Measurements from ENCODE around the gene SMAD2. TPM values are rescaled to one million over a fixed set of nuclear protein-coding genes. Genes with fewer than 3 reads are reported as not detected.

SMAD2 gene
- total RNA-seq, 6 experiments from 2014 or later, result 31.2 to 46.1 (median 36.0) TPM

- 75% methylated on average over 4 of the region's 5 CpGs for WGBS (ENCODE audit: insufficient coverage, low coverage, low lambda C conversion rate, missing lambda C conversion rate)
Observed at GRCh38 chr18:47815486-47816270, 114.8 kb downstream of the SMAD2 start.

GRCh38 chr18:47809420-47809819, 121.0 kb downstream of the SMAD2 start:
- intact Hi-C loops (cut with DNase I), result no loop called here
- Histone ChIP-seq H3K27me3 (no peaks in the 10 kb centered on the region), H3K27ac (no peak overlapping the region), H3K9me3 (no peaks in the 10 kb centered on the region), H3K36me3 (no peaks in the 10 kb centered on the region), H3K4me3 (no peak overlapping the region), H3K4me1 (no peaks in the 10 kb centered on the region)
- no peak for DNase-seq
- TF ChIP-seq POLR2A (IDR thresholded peaks at IDR 0.05) (no peak), CTCF (IDR thresholded peaks at IDR 0.05) (no peak)
- ATAC-seq, result no peak
- 84% methylated on average over 3 of the region's 3 CpGs for WGBS (ENCODE audit: insufficient coverage, low coverage, low lambda C conversion rate, missing lambda C conversion rate)

More at GRCh38 chr18:47815486-47816270, 114.8 kb downstream of the SMAD2 start:
- intact Hi-C loops (cut with DNase I), result no loop called here
- Histone ChIP-seq H3K27ac (no peak overlapping the region), H3K9me3 (no peaks in the 10 kb centered on the region), H3K4me3 (no peak overlapping the region), H3K27me3 (no peaks in the 10 kb centered on the region), H3K4me1 (no peaks in the 10 kb centered on the region), H3K36me3 (no peaks in the 10 kb centered on the region)
- no peak for TF ChIP-seq POLR2A (IDR thresholded peaks at IDR 0.05)
- TF ChIP-seq CTCF (IDR thresholded peaks at IDR 0.05), result no peak
- DNase-seq, result no peak
- ATAC-seq, result no peak

- no peaks in the 10 kb centered on the region for H3K27me3 ChIP-seq
- H3K36me3 ChIP-seq, result no peaks in the 10 kb centered on the region
- H3K27ac ChIP-seq, result no peak overlapping the region
- no peak overlapping the region for H3K4me3 ChIP-seq
- no peaks in the 10 kb centered on the region for H3K9me3 ChIP-seq
- no peaks in the 10 kb centered on the region for H3K4me1 ChIP-seq
- TF ChIP-seq POLR2A (IDR thresholded peaks at IDR 0.05), result no peak
- no peak for TF ChIP-seq CTCF (IDR thresholded peaks at IDR 0.05)
- no peak for ATAC-seq
- intact Hi-C loops (cut with DNase I), result no loop called here
- DNase-seq, result no peak
- 80% methylated on average over 2 of the region's 6 CpGs for WGBS (ENCODE audit: insufficient coverage, low coverage, low lambda C conversion rate, missing lambda C conversion rate)
Observed at GRCh38 chr18:47802802-47803201, 127.7 kb downstream of the SMAD2 start.

- Histone ChIP-seq H3K36me3 (no peaks in the 10 kb centered on the region), H3K27ac (no peak overlapping the region), H3K4me3 (no peak overlapping the region), H3K27me3 (no peaks in the 10 kb centered on the region), H3K4me1 (no peaks in the 10 kb centered on the region), H3K9me3 (no peaks in the 10 kb centered on the region)
- DNase-seq, result no peak
- intact Hi-C loops (cut with DNase I), result no loop called here
- TF ChIP-seq CTCF (IDR thresholded peaks at IDR 0.05), result no peak
- TF ChIP-seq POLR2A (IDR thresholded peaks at IDR 0.05), result no peak
- ATAC-seq, result no peak
- WGBS (ENCODE audit: insufficient coverage, low coverage, low lambda C conversion rate, missing lambda C conversion rate), result no CpG with 5 or more reads among the region's 3 CpGs
Observed at GRCh38 chr18:47801817-47802216, 128.6 kb downstream of the SMAD2 start.

All from right lobe of liver (tissue), 6 donors.